GM19025 (cell line): ENCODE data around the gene CTU1.

ENCODE experiments used
- ATAC-seq: cut with Tn5 transposase; IDR thresholded peaks from one replicate; pipeline ENCODE4 v1.9.1; 2021; ENCODE audit warnings: mild to moderate bottlenecking, low read depth, moderate library complexity; ENCODE audit not compliant: unreplicated experiment

CTU1 gene

DNA sequence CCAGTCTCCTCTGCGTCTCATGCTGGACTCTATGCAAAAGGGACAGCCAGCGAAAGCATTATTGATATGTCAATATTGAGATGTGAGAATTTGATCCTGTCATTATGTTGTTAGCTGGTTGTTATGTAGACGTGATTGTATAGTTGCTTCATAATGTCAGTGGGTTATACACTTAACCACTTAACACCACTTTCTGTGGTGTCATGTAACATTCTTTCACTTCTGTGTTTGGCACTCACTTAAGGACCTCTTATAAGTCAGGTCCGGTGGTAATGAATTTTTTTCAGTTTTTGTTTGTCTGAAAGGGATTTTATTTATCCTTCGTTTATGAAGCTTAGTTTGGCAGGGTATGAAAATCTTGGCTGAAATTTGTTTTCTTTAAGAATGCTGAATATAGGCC is 26.8 kb upstream of the CTU1 start:
- no peak for ATAC-seq

DNA sequence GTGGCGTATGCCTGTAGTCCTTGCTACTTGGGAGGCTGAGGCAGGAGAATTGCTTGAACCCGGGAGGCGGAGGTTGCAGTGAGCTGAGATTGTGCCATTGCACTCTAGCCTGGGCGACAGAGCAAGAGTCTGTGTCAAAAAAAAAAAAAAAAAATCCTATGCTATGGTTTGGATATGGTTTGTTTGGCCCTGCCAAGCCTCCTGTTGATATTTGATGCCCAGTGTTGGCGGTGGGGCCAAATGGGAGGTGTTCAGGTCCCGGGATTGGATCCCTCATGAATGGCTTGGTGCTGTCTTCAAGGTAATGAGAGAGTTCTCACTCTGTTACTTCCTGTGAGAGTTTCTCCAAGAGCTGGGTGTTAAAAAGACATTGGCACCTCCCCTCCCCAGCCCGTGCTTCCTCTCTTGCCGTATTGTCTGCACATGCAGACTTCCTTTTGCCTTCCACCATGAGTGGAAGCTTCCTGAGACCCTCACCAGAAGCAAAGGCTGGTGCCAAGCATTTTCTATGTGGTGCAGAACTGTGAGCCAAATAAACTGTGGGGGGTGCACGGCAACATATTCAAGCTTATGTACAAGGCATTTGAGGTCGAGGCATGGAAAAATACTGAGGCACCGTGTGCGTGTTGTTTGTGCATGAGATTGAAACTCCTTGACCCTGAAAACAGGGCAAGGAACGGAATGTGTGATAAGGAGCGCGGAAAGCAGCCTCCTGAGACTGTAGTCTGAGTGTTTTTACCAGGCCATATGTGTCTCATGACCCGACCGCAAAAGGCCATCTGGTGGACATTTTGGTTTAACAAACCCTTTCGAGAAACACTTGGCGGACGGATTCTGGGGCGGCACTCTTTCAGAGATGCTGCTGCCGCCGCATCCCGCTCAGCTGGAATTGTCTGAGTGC is 23.8 kb upstream of the CTU1 start:
- ATAC-seq, result no peak

DNA sequence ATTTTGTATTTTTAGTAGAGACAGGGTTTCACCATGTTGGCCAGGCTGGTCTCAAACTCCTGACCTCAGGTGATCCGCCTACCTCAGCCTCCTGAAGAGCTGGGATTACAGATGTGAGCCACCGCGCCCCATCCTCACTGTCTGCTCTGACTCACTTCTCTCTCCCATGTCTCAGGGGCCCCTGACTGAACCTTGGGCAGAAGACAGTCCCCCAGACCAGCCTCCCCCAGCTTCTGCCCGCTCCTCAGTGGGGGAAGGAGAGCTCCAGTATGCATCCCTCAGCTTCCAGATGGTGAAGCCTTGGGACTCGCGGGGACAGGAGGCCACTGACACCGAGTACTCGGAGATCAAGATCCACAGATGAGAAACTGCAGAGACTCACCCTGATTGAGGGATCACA is 21.5 kb upstream of the CTU1 start:
- no peak for ATAC-seq

DNA sequence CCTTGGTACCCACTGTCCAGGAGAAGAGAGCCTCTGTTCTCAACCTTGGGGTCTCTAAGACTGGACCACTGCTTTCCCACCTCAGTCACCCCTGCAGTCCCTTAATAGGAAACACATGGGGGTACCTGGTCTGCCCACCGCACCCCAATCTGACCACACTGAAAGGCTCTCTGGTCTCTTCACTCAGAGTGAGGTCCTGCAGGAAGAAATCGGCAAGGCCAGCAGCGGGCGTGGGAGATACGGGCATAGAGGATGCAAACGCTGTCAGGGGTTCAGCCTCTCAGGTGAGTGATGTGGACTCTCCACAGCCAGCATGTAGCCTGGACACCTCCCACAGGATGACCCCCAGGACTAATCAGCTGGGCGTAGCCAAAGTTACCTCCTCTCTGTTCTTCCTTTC is 20.0 kb upstream of the CTU1 start:
- ATAC-seq, result no peak

DNA sequence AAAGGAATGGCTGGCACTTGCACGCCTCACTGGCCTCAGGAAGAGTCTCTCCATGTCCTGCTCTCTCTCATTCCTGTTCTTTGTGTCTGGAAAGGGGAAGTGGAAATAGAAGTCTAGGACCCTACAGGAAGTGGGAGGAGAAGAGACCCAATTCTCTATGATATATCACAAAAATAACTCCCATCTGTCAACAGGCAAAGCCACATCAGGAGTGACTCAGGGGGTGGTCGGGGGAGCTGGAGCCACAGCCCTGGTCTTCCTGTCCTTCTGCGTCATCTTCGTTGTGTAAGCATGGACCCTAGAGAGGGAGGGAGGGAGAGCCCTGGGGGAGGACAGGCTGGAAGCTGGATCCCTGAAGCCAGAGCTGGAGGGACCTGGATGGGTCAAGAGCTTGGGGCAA is 19.5 kb upstream of the CTU1 start:
- no peak for ATAC-seq

DNA sequence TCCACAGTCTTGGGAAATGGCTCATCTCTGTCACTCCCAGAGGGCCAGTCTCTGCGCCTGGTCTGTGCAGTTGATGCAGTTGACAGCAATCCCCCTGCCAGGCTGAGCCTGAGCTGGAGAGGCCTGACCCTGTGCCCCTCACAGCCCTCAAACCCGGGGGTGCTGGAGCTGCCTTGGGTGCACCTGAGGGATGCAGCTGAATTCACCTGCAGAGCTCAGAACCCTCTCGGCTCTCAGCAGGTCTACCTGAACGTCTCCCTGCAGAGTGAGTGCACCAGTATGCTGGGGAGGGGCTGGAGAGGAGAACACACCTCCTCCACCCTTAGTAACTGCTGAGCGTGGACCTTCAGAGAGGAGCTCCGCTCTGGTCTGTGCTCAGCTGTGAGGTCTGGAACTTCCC is 18.8 kb upstream of the CTU1 start:
- no peak for ATAC-seq

DNA sequence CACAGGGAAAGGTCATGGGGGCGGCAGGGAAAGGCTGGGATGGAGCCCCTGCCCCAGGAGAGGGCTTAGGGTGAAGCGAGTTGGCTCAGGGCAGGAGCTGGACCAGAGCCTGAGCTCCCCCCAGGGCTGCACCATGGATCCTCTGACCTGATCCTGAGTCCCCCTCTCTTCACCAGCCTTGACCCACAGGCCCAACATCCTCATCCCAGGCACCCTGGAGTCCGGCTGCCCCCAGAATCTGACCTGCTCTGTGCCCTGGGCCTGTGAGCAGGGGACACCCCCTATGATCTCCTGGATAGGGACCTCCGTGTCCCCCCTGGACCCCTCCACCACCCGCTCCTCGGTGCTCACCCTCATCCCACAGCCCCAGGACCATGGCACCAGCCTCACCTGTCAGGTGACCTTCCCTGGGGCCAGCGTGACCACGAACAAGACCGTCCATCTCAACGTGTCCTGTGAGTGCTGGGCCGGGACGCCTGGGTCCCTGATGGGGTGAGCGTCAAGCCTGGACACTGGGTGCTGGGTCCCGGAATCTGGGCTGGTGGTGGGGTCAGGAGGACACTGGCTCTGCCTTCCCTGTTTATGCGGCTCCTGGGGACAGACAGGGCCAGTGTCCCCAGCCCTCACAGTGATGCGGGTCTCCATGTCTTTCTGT is 17.3 kb upstream of the CTU1 start:
- no peak for ATAC-seq

DNA sequence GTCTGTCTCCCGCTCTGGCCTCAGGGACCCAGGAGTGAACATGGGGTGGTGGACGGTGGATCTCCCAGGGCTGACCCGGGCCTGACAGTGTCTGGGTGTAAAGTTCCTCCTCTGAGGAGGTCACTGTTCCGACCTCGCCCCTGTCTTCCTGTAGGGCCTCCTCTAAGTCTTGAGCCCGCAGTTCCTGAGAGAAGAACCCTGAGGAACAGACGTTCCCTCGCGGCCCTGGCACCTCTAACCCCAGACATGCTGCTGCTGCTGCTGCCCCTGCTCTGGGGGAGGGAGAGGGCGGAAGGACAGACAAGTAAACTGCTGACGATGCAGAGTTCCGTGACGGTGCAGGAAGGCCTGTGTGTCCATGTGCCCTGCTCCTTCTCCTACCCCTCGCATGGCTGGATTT is 16.5 kb upstream of the CTU1 start, which contains the start of gene SIGLEC9:
Gene SIGLEC9 (plus strand): TSS at position 178 of the 400 bp plus-strand sequence. CDS start 69 bp downstream, at position 247.
- ATAC-seq, result no peak

DNA sequence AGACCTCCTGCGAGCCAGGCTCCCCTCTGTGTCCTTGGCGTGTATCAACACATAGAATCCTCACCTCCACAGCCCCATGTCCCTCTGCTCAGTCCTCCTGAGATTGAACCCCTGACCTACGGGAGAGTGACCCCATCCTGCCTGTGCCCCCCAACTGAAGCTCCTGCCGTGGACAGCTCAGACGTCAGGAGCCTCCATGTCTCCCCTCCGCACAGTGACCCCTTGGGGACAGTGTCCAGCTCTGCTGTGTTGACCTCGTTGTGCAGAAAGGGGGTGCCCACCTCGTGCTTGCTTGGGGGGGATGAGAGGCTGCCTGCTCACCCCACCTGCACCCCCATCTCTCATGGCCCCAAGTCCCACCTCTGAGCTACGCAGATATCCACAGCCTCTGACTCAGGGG is 16.0 kb upstream of the CTU1 start:
- ATAC-seq, result no peak

DNA sequence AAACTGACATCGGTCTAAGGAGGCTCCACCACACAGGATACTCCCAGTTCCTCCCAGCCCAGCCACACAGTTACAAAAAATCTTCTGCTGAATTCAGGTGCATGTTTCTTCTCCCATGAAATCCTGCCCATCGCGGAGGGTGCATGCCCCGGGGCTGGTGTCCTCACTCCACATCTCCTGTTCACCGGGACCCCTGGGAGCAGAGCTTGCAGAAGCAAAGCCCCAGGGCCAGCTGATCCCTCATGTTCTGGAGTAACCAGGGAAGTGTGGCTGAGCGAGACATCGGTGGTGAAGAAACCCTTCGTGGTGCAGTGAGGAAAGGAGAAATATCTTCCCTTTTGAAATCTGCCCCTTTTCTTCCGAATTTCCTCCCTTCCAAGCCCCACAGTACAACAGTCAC is 15.6 kb upstream of the CTU1 start:
- no peak for ATAC-seq

DNA sequence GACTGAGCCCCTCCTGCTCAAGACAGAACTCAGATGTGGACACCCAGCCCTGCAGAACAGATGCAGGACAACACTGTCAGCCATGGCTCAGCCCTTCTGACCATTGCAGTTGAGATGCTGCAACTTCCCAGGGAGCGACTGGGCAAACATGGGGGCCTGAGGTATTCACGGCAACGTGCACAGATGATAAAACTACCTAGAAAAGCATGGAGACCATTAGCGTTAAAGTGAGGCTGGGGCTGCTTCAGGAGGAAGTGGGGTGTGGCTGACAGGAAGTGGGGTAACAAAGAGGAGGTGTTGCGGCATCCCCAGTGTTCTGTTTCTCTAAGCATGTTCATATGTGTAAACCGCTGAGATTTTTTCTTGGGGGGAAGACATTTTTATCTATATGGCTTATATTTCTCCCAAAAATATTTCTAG is 15.2 kb upstream of the CTU1 start:
- ATAC-seq, result no peak

DNA sequence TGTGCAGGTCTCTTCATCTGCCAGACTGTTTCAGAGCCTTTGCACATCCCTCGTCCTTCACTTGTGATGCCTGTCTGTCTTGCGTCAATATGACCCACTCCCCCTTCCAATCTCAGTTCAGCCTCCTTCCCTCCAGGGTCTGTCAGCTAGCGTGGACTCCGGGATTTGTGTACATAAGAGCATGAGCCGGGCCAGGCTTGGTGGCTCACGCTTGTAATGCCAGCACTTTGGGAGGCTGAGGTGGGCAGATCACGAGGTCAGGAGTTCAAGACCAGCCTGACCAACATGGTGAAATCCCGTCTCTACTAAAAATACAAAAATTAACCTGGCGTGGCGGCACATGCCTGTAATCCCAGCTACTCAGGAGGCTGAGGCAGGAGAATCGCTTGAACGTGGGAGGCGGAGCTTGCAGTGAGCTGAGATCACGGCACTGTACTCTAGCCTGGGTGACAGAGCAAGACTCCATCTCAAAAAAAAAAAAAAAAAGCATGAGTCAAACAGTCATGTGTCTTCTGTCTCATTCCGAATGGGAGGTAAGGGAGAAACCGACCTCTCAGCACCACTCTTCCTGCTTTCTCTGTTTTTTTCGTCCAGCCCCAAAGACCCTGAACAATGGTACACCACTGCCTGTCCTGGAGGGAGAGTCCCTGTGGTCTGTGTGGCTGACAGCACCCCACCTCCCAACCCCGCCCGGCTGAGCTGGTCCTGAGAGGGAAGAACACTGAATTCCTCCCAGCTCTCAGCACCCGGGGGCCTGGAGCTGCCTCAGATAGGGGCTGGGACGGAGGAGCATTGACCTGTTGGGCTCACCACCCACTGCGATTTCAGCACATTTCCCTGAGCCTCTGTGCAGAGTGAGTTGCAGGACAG is 14.1 kb upstream of the CTU1 start:
- no peak for ATAC-seq

DNA sequence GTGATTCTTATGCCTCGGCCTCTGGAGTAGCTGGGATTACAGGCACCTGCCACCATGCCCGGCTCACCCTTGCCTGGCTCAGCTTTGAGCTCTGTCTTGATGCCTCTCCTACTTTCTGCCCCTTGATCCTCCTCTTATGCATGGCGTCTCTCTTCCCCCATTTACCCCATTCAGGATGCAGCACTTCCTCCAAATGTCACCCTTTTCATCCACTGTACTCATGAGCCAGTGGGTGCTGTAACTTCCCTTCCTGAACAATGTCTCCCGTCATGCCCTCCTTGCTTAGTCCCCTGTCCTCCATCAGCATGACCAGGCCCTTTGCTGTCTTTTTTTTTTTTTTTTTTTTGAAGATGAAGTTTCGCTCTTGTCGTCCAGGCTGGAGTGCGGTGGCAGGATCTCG is 13.0 kb upstream of the CTU1 start:
- no peak for ATAC-seq

DNA sequence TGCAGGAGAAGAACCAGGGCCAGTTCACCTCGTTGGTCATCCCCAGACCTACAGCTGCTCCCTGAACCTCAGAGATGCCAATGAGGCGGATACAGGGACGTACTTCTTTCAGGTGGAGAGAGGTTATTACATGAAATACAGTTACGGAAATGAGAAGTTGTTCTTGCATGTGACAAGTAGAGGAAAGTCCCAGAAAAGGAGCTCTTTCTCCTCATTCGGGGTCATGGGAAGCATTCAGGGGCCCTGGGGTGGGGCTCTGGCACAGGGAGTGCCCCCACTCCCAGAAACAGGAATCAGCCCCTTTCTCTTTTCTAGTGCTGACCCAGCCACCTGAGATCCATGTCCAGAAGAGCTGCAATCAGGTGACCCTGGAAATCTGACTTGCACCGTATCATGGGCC is 12.0 kb upstream of the CTU1 start:
- no peak for ATAC-seq

DNA sequence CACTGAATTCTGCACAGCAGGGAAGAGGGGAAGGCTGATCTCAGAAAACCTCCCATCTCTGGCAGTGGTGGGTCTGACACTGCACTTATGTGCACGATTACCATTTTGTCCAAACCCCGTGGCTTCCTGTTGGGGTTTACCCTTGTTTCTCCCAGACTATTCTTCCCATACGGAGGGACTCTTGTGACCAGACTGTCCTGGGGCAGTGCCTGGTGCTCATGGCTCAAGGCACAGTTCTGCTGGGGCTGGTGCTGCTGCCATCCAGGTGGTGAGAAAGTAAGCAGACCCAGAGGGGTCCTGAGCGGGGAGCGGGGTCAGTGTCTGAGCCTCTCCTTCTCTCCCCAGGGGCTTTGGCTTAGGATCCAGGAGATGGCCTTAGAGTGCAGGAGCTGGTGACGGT is 11.4 kb upstream of the CTU1 start:
- no peak for ATAC-seq

DNA sequence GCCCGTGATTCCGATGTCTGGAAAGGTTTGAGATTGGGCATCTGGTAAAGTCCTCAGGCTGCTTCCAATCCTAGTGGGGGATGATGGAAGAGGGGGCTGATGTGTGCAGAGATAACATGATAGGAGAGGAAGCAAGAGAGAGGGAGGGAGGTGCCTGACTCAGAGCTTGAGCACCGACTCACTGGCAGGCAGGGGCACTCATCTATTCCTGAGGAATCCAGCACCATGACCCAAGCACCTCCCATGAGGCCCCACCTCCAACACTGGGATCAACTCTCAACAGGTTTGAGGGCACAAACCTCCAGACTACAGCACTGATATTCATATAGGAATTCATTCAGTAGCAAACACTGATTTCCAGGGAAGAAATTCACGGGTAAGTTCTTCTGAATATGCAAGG is 10.9 kb upstream of the CTU1 start:
- no peak for ATAC-seq

DNA sequence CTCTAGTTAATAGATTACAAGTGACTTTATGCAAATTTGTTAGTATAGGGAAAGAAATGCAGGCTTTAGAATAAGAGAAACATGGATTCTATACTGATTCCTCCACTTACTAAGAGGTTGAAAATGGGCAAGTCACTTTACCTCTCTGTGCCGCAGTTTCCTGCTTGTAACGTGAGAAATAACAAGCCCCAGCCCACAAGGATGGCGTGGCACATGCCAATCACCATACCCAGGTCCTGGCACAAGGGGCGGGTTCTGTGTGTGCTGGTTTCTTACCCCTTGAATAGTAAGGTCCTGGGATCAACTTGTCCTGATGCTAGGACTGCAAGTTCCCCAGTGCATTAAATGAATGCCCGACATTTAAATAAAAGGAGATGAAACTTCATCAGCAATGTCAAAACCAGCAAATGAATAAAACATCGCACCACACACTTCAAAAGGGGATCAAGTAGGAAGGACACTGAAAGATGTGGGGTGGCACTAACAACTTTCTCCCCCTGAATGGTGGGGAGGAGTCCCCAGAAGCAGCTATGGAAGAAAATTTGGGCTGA is 8.6 kb upstream of the CTU1 start:
- no peak for ATAC-seq

DNA sequence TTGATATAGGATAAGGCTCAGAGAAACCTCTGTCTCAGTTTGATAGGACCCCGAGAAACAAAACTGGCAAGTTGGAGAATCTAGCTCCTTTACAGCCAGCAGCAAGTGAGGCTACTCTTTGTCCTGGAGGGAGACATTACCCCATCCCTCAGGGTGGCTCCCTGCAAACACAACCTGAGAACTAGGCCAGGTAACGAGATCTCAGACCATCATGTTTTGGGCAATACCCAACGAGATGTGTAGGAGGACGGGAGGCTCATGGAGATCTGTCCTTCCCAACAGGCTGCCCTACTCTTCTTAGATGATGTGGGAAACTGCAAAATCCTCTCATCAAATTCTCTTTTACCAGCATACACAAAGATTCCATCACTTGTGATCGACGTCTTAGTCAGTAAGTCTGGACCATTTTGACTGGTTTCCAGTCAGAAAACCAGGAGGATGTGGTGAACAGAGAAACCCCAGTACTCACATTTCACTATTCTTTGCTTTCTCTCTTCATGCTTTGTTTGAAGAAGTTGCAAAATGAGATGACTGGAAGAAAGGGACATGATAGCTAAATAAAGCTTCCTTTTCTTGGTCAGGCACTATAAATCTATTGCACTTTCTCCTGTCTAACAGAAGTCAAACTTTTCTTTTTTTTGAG is 6.0 kb upstream of the CTU1 start:
- ATAC-seq, result no peak

DNA sequence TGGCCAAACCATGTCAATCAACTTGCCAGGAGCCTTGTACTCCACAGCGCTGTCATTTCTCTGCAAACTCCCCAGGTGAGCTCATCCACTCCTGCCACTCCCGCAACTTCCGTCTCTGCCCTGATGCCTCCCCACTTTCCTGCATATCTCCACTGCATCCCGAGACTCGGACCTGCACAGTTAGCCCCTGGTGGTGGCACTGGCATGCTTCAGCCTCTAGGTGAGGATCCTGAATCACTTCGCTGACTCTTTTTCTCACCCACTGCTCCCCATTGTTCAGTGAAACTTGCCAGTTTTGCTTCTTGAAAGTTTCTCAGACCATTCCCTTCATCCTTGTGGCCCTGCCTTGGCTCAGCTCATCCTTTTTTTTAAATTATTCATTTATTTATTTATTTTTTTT is 3.4 kb upstream of the CTU1 start:
- ATAC-seq, result no peak

DNA sequence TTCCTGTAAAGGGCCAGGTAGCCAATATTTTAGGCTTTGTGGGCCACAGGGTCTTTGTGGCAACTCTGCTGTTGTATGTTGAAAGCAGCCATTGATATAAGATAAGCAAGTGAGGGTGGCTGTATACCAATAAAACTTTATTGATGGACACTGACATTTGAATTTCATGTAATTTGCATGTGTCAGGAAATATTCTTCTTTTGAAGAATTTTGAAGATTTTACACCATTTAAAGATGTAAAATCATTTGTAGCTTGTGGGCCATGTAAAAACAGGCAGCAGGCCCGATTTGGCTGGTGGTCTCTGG is 2.4 kb upstream of the CTU1 start:
- ATAC-seq, result no peak

DNA sequence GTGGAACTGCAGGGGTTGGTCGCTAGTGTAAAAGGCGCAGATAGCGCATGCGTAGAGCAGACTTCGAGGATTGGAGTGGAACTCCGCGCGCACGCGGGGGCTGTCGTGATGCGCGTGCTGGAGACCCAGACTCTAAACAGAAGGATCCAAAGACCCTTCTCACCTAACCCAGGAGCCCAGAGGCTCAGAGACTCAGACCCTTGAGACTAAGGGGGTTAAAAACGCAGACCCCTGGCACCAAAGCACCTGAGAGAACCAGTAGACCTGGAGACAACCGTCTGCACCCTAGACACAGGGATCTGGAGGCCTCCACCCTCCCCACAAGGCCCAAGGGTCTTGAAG is 567 bp upstream of the CTU1 start:
- peak; percentile 11 for ATAC-seq
